DMS53 treated with DMSO at 0.1 percent for 48 hours (cell line): ENCODE measurements around the gene NOS1AP.
"Not testable (repeated sequence)": the region's sequence is repeated elsewhere in the genome, so short reads cannot be mapped to it uniquely, and the experiment has no call there.

ENCODE experiments used
- DNase-seq: peaks from one replicate; lab custom pipeline; 2025; ENCODE audit not compliant: unreplicated experiment; lab: John Stamatoyannopoulos, UW

NOS1AP gene

GRCh38 chr1:162323023-162323422 lies 253.5 kb downstream of the NOS1AP start:
- DNase-seq, result no peak

- no peak for DNase-seq
Measured at GRCh38 chr1:162324396-162324795, 254.9 kb downstream of the NOS1AP start.

GRCh38 chr1:162326559-162326958 lies 257.1 kb downstream of the NOS1AP start:
- DNase-seq, result no peak

- no peak for DNase-seq
Measured at GRCh38 chr1:162327144-162327787, 257.8 kb downstream of the NOS1AP start.

- no peak for DNase-seq
Measured at GRCh38 chr1:162327788-162328165, 258.3 kb downstream of the NOS1AP start.

GRCh38 chr1:162328512-162328911 lies 259.0 kb downstream of the NOS1AP start:
- DNase-seq, result no peak

GRCh38 chr1:162329826-162330225 lies 260.3 kb downstream of the NOS1AP start:
- DNase-seq, result no peak

- DNase-seq, result no peak
Measured at GRCh38 chr1:162333991-162334390, 264.5 kb downstream of the NOS1AP start.

- DNase-seq, result no peak
Measured at GRCh38 chr1:162335126-162335525, 265.6 kb downstream of the NOS1AP start.

- DNase-seq, result no peak
Measured at GRCh38 chr1:162336621-162337285, 267.3 kb downstream of the NOS1AP start.

GRCh38 chr1:162342452-162342983 lies 273.0 kb downstream of the NOS1AP start:
- DNase-seq, result no peak

GRCh38 chr1:162343470-162343869 lies 274.0 kb downstream of the NOS1AP start:
- no peak for DNase-seq

GRCh38 chr1:162347281-162347680 lies 277.8 kb downstream of the NOS1AP start:
- no peak for DNase-seq

GRCh38 chr1:162349635-162350330 lies 280.3 kb downstream of the NOS1AP start:
- peak; percentile 65 for DNase-seq

- no peak for DNase-seq
Measured at GRCh38 chr1:162351246-162351842, 281.9 kb downstream of the NOS1AP start.

GRCh38 chr1:162351874-162352273 lies 282.4 kb downstream of the NOS1AP start:
- not testable (repeated sequence) for DNase-seq

- DNase-seq, result no peak
Measured at GRCh38 chr1:162353078-162353477, 283.6 kb downstream of the NOS1AP start.

GRCh38 chr1:162353702-162354101 lies 284.2 kb downstream of the NOS1AP start:
- no peak for DNase-seq

- peak; percentile 51 for DNase-seq
Measured at GRCh38 chr1:162357681-162358266, 288.3 kb downstream of the NOS1AP start.

- no peak for DNase-seq
Measured at GRCh38 chr1:162358928-162359327, 289.4 kb downstream of the NOS1AP start.
